Renal cortex interstitium (tissue), 11 donors: ENCODE data around the gene TAC3. TPM values are rescaled to one million over a fixed set of nuclear protein-coding genes. Genes with fewer than 3 reads are reported as not detected.
"Not testable (repeated sequence)": the region's sequence is repeated elsewhere in the genome, so short reads cannot be mapped to it uniquely, and the experiment has no call there.

Source experiments
- DNase-seq, 11 donors: peaks; one replicate each; pipeline ENCODE4 v3.0.0-alpha.2; 2013; ENCODE audit warnings: low read depth in 9 of 11, low spot score in 4 of 11; ENCODE audit errors: extremely low read depth in 1 of 11
- polyA plus RNA-seq, 3 donors: library from polyadenylated mRNA; unstranded; fragments of 120-200 nt; gene quantifications; one replicate each; pipeline ENCODE4 v1.2.1, GENCODE V29; 2013; ENCODE audit not compliant: insufficient read length in 3 of 3

TAC3 gene
- polyA plus RNA-seq, 3 donors: 0.24 to 1.1 (median 0.47) TPM

- no peak for DNase-seq
These were observed 24.4 kb upstream of the TAC3 start for GRCh38 chr12:57040750-57041149.

- DNase-seq: no peak
These were observed 23.9 kb upstream of the TAC3 start for GRCh38 chr12:57040211-57040610.

- no peak for DNase-seq
These were observed 22.9 kb upstream of the TAC3 start for GRCh38 chr12:57039016-57039798.

DNA sequence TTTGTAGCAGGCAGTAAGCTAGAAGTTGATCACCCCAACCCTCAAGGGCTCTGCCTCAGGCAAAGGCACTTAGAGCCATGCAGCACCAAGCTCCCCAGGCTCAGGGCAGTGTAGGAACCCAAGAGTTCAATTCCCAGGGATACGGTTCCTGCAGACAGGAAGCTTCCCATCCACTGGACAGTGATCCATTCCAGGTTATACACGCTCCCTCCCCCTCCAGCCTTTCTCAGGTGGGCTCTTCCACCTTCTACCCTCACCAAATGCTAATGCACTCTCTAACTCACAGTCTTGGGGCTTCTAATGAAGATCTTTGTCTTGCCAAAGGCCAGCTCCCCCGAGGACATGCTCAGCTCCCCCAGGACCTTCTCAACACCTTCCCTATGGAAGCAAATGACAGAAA, 20.9 kb upstream of the TAC3 start:
- no peak for DNase-seq

- DNase-seq: no peak
These were observed 17.1 kb upstream of the TAC3 start for GRCh38 chr12:57033431-57033830.

- DNase-seq: no peak
These were observed 15.5 kb upstream of the TAC3 start for GRCh38 chr12:57031789-57032188.

GRCh38 chr12:57031138-57031725, 14.9 kb upstream of the TAC3 start:
- DNase-seq: no peak

DNA sequence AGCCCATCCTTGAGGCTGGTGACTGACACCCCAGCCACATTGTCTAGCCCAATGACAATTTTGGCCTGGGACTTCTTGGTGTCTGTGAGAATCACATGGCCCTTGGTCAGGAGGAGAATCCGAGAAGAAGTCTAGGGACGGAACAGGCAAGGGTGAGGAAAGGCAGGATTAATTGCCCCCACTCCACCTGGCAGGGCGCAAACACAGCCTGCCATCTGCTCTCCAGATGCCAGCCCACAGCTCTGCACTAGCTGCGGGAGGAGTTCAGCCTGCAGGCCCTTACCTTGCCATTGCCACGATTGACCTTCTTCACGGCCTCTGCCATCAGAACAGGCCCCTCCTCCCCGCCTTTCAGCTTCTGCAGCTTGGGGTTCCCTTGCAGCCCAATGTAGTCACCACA, 13.1 kb upstream of the TAC3 start:
- no peak for DNase-seq

DNA sequence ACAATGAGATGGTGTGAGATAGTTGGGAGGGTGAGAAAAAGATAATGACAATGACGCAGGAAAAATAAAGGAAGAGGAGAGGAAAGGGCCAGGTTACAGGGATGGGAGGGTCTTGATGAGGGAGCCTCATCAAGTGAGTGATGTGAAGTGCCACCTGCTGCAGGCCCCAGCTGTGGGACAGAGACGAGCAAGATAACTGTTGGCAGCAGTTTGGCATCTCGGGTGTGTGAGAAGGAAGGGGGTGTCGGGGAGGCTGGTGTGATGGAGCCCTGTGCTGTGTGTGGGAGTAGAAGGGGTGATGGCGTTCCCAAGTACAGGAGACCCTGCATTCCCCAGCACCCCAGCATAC, 11.4 kb upstream of the TAC3 start:
- DNase-seq: no peak

GRCh38 chr12:57027011-57027804, 10.9 kb upstream of the TAC3 start:
- DNase-seq: no peak

DNA sequence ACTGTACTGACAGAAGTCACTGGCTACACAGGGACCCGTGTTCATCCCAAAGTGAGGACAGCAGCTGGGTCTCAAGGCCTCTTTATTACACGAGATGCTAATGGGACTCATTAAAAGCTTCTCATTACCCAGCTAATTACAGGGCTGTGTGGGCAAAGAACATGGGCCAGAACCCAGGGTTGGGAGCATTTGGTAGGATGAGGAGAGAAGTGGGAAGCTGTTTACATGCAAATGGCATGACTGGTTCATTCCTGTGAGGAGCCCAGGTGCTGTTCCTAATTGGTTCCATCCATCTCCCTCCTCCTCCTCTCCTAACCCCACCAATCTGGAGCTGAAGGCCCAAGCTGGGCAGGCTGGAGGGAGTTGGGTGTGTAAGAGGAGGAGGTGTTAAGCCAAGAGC, 8.9 kb upstream of the TAC3 start:
- DNase-seq: no peak

- DNase-seq: not testable (repeated sequence)
These were observed 6.0 kb upstream of the TAC3 start for GRCh38 chr12:57022324-57022723.

GRCh38 chr12:57019983-57020719, 3.8 kb upstream of the TAC3 start:
- DNase-seq: no peak

GRCh38 chr12:57018906-57019305, 2.6 kb upstream of the TAC3 start:
- no peak for DNase-seq

DNA sequence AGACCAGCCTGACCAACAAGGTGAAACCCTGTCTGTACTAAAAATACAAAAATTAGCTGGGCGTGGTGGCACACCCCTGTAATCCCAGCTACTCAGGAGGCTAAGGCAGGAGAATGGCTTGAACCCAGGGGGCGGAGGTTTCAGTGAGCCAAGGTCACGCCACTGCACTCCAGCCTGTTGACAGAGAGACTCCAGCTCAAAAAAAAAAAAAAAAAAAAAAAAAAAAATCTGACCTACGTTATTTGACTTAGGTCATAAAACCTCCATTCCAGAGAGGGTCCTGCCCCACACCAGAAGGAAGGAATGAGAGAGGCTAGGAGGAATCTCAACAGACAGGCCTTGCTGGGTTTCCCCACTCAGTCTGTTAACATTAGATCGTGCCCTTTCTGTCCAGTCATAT, 2.0 kb upstream of the TAC3 start:
- DNase-seq: not testable (repeated sequence)

DNA sequence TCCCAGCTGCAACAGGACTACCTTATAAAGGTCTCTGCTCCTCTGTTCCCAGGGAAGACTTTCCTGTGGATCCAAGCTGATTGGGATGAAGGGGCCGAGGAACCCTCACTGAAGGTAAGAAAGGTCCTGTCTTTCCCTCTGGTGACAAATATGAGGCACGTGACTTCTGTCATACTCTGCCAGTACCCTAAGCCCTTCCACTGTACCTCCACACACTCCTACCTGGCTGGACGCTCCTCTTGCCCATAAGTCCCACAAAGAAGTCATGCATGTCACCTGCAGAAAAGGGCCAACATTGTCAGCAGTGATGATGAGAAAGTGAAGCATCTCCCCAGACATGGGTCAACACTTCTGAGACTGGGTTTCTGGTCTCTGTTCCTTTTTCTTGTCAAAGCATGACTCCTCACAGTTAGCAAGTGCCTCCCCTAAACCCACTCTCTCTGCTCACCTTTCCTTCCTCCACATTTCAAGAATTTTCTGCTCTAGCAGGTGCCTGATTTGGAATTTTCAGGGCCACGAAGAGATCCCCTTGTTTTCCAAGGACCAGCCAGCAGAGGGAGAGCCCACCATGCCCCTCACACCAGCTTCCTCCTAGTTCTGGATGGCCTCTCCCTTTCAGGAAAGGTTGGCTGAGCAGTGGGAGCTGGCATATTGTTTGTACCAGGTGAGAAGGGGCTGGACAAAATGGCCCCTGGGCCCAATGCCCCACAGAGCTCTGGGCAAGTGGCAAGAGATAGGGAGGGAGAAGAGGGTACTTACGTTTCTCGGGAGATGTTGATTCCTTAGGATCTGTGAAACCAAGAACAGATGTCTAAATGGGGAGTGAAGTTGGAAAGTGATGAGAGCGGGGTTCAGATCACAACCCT, 3.5 kb downstream of the TAC3 start:
- no peak for DNase-seq

DNA sequence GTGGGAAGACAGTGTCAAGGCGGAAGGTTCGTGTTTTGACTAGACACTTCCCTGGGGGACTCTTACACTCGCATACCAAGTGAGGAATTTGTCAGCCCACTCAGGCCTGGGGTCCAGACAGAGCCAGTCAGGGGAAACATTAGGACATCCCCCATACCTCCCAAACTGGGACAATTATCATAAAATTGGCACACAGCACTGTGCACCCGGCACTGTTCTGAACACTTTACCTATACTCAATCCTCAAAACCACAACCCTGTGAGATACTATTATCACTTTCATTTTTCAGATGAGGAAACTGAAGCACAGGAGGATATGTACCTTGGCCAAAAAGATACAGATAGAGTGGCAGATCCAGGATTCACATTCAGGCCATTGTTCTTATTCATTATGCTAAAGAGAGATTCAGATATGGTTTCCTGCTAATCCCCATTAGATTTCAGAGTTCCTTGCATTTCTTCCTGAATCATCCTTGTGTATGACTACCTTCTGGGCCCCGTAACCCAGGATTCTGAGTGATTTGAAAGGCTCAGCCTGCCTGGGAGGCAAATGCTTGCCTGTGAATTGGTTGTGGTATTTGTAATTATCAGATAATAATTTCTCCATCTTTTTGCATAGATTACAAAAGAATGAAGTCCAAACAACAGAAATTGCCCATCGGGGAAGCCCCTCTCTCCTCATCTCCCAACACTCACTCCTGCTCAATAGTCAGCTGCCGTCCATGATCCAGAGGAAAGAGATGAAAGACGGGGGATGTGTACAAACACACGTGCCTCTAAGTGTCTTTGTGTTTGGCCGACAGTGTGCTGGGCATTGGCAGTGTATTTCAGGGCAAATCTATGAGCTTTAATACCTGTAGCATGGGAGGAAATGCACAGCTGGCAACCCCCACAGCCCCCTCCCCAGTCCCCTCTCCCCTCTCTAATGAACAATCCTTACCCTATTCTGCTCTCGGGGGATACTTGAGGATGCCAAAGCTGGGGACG, 4.6 kb downstream of the TAC3 start:
- DNase-seq: no peak
